ENCODE results near the gene SEC61B.

SEC61B gene

GRCh38 chr9:99249619-99250018, 27.5 kb downstream of the SEC61B start:
- TF ChIP-seq, protein P1, sequence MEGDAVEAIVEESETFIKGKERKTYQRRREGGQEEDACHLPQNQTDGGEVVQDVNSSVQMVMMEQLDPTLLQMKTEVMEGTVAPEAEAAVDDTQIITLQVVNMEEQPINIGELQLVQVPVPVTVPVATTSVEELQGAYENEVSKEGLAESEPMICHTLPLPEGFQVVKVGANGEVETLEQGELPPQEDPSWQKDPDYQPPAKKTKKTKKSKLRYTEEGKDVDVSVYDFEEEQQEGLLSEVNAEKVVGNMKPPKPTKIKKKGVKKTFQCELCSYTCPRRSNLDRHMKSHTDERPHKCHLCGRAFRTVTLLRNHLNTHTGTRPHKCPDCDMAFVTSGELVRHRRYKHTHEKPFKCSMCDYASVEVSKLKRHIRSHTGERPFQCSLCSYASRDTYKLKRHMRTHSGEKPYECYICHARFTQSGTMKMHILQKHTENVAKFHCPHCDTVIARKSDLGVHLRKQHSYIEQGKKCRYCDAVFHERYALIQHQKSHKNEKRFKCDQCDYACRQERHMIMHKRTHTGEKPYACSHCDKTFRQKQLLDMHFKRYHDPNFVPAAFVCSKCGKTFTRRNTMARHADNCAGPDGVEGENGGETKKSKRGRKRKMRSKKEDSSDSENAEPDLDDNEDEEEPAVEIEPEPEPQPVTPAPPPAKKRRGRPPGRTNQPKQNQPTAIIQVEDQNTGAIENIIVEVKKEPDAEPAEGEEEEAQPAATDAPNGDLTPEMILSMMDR (IDR thresholded peaks at IDR 0.05; ENCODE audit: low read length, missing control alignments): no peak
- no peak overlapping the region for H3K4me3 ChIP-seq (replicated peaks; ENCODE audit: low read depth, low read length)
- no peak for DNase-seq (ENCODE audit: low read depth)

GRCh38 chr9:99251157-99251556, 29.1 kb downstream of the SEC61B start:
- DNase-seq (ENCODE audit: low read depth): no peak
- no peak overlapping the region for H3K4me3 ChIP-seq (replicated peaks; ENCODE audit: low read depth, low read length)
- TF ChIP-seq, protein P1 (IDR thresholded peaks at IDR 0.05; ENCODE audit: low read length, missing control alignments): no peak

- no peak for DNase-seq (ENCODE audit: low read depth)
- TF ChIP-seq, protein P1 (IDR thresholded peaks at IDR 0.05; ENCODE audit: low read length, missing control alignments): no peak
- H3K4me3 ChIP-seq (replicated peaks; ENCODE audit: low read depth, low read length): no peak overlapping the region
These were observed 31.1 kb downstream of the SEC61B start for GRCh38 chr9:99253134-99253533.

DNA sequence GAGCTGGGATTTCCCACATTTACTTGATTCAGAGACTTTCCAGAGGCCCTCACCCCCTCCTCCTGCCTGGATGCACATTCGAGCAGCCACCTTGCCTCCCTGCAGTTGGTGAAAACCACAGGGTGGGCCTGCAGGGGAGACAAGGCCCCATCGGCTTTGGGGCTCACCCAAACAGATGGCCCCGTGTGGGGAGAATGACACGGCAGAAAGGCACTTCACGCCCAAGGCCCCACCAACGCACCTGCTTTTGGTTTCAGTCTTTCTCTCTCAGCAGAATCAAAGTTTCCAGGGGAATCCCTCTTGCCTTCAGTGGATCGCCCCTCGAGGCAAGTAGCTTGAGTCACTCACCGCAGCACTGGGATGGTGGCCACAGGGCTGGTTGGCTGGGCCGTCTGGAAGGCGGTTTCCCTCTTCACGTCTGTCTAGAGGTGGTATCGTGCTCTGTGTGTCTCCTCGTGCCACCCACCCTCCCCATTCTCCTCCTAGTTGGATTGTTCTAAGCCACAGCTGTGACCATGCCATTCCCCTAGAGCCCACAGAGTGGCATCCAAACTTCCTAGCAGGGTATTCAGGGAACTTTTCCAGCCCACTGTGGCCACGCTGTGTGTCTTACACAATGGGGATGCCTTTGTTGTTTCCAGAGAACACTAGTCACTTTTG, 31.8 kb downstream of the SEC61B start:
- H3K4me3 ChIP-seq (replicated peaks; ENCODE audit: low read depth, low read length): no peak overlapping the region
- TF ChIP-seq, protein P1 (IDR thresholded peaks at IDR 0.05; ENCODE audit: low read length, missing control alignments): no peak
- DNase-seq (ENCODE audit: low read depth): no peak

- no peak overlapping the region for H3K4me3 ChIP-seq (replicated peaks; ENCODE audit: low read depth, low read length)
- TF ChIP-seq, protein P1 (IDR thresholded peaks at IDR 0.05; ENCODE audit: low read length, missing control alignments): no peak
- DNase-seq (ENCODE audit: low read depth): no peak
These were observed 33.6 kb downstream of the SEC61B start for GRCh38 chr9:99255651-99256050.

- TF ChIP-seq, protein P1 (IDR thresholded peaks at IDR 0.05; ENCODE audit: low read length, missing control alignments): no peak
These were observed 35.8 kb downstream of the SEC61B start for GRCh38 chr9:99257723-99258389.

More at GRCh38 chr9:99257723-99258389, 35.8 kb downstream of the SEC61B start:
- DNase-seq (ENCODE audit: low read depth): no peak
- no peak overlapping the region for H3K4me3 ChIP-seq (replicated peaks; ENCODE audit: low read depth, low read length)

Data from fibroblast of pulmonary artery (primary cell).